Measurements from ENCODE around the gene PRSS16. TPM values are rescaled to one million over a fixed set of nuclear protein-coding genes. Genes with fewer than 3 reads are reported as not detected.
A peak's percentile ranks its signal among the peaks of the same experiment; 100 is the strongest.
"Not testable (repeated sequence)": the region's sequence is repeated elsewhere in the genome, so short reads cannot be mapped to it uniquely, and the experiment has no call there.

The PRSS16 gene
- total RNA-seq, 1 donor from 2014 or later: 29.8 TPM

DNA sequence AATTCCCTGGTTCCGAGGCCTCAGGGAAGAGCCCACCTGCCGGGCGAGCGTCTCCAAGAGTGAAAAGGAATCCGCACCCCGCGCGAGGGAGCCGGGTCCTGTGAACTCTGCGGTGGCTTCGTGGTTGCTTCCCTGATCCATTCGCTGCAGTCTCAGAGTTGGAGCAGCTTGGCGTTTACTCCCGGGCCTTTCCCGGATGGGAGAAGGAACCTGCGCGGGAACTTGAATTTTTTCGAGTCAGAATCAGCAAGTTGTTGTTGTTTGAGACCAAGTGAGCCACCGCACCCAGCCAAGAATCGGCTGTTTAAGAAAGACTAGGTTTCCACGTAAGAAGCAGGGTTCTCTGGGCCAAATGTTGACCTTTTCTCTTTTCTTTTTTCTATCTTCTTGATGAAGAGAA, 12.9 kb downstream of the PRSS16 start:
- no peak for TF ChIP-seq CTCF (IDR thresholded peaks at IDR 0.05; ENCODE audit: unreplicated experiment)
- Mint-ChIP-seq H3K4me1 (ENCODE audit: low read depth) (peaks cover 4% of the 10 kb centered on the region), H3K4me3 (ENCODE audit: low read depth) (peak overlapping the region; percentile 47), H3K36me3 (ENCODE audit: insufficient read depth) (peaks cover 3% of the 10 kb centered on the region), H3K9me3 (ENCODE audit: low read depth) (no peaks in the 10 kb centered on the region), H3K27me3 (peaks cover 34% of the 10 kb centered on the region), H3K27ac (peak overlapping the region; percentile 67)
- DNase-seq (ENCODE audit: low spot score, unreplicated experiment): no peak

- Mint-ChIP-seq H3K9me3 (ENCODE audit: low read depth) (no peaks in the 10 kb centered on the region), H3K27ac (peak overlapping the region; percentile 67), H3K36me3 (ENCODE audit: insufficient read depth) (no peaks in the 10 kb centered on the region), H3K27me3 (peaks cover 34% of the 10 kb centered on the region), H3K4me3 (ENCODE audit: low read depth) (peak overlapping the region; percentile 47), H3K4me1 (ENCODE audit: low read depth) (peaks cover 4% of the 10 kb centered on the region)
- TF ChIP-seq CTCF (IDR thresholded peaks at IDR 0.05; ENCODE audit: unreplicated experiment): no peak
- DNase-seq (ENCODE audit: low spot score, unreplicated experiment): no peak
Observed at GRCh38 chr6:27260836-27261375, 13.4 kb downstream of the PRSS16 start.

DNA sequence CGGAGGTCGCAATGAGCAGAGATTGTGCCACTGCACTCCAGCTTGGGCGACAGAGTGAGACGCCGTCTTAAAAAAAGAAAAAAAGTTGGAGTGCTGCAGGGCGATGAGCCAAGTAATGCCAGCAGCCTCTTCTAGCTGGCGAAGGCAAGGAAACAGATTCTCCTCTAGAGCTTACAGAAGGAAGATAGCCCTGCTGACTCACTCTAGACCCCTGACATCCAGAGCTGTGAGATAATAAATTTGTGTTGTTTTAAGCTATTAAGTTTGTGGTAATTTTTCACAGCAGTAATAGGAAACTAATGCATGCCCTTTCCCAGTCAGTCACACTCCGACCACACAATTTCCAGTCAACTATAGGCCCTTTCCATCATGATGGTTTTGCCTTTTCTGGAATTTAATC, 16.4 kb downstream of the PRSS16 start:
- no peaks in the 10 kb centered on the region for H3K9me3 Mint-ChIP-seq (ENCODE audit: low read depth)
- peaks cover 48% of the 10 kb centered on the region for H3K27me3 Mint-ChIP-seq
- DNase-seq (ENCODE audit: low spot score, unreplicated experiment): no peak
- no peak overlapping the region for H3K27ac Mint-ChIP-seq
- H3K4me1 Mint-ChIP-seq (ENCODE audit: low read depth): peaks cover 5% of the 10 kb centered on the region
- no peak for TF ChIP-seq CTCF (IDR thresholded peaks at IDR 0.05; ENCODE audit: unreplicated experiment)
- no peak overlapping the region for H3K4me3 Mint-ChIP-seq (ENCODE audit: low read depth)
- no peaks in the 10 kb centered on the region for H3K36me3 Mint-ChIP-seq (ENCODE audit: insufficient read depth)

- peaks cover 40% of the 10 kb centered on the region for H3K27me3 Mint-ChIP-seq
- H3K4me3 Mint-ChIP-seq (ENCODE audit: low read depth); DNase-seq (ENCODE audit: low spot score, unreplicated experiment): not testable (repeated sequence)
Observed at GRCh38 chr6:27267003-27267402, 19.5 kb downstream of the PRSS16 start.

DNA sequence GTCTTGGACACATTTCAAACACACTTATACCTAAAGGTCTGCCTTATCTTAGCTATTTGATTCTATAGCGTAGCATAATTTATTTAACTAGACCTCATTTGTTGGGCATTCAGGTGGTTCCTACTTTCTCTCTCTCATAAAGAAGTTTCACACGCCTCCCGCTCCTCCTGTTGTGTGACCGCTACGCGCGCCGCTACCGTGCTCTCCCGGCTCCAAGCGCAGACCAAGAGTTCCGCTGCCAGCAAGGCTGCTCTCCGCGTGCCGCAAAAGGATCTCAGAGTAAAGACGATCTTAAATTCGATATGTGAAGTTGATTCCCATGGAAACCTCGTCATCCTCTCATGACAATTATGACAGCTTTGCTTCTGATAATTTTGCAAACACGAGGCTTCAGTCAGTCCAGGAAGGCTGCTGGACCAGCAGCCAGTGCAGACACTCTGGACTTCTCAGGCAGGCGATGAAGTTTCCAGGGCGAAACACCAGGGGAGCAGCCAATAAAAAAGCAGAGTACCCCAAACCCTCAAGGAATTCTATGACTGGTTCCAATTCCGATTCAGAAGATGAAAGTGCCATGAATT, 20.4 kb downstream of the PRSS16 start:
- no peak for TF ChIP-seq CTCF (IDR thresholded peaks at IDR 0.05; ENCODE audit: unreplicated experiment)
- Mint-ChIP-seq H3K4me1 (ENCODE audit: low read depth) (peaks cover 1% of the 10 kb centered on the region), H3K4me3 (ENCODE audit: low read depth) (peak overlapping the region; percentile 14), H3K27ac (no peak overlapping the region), H3K9me3 (ENCODE audit: low read depth) (no peaks in the 10 kb centered on the region), H3K36me3 (ENCODE audit: insufficient read depth) (no peaks in the 10 kb centered on the region), H3K27me3 (peaks cover 44% of the 10 kb centered on the region)
- no peak for DNase-seq (ENCODE audit: low spot score, unreplicated experiment)

More at GRCh38 chr6:27267003-27267402, 19.5 kb downstream of the PRSS16 start:
- not testable (repeated sequence) for H3K4me1 Mint-ChIP-seq (ENCODE audit: low read depth); H3K36me3 Mint-ChIP-seq (ENCODE audit: insufficient read depth); H3K27ac Mint-ChIP-seq; H3K9me3 Mint-ChIP-seq (ENCODE audit: low read depth)

- H3K36me3 Mint-ChIP-seq (ENCODE audit: insufficient read depth): no peaks in the 10 kb centered on the region
- TF ChIP-seq CTCF (IDR thresholded peaks at IDR 0.05; ENCODE audit: unreplicated experiment): no peak
- H3K27me3 Mint-ChIP-seq: peaks cover 46% of the 10 kb centered on the region
- H3K4me3 Mint-ChIP-seq (ENCODE audit: low read depth): no peak overlapping the region
- no peak for DNase-seq (ENCODE audit: low spot score, unreplicated experiment)
- H3K27ac Mint-ChIP-seq: no peak overlapping the region
- peaks cover 1% of the 10 kb centered on the region for H3K4me1 Mint-ChIP-seq (ENCODE audit: low read depth)
- H3K9me3 Mint-ChIP-seq (ENCODE audit: low read depth): no peaks in the 10 kb centered on the region
Observed at GRCh38 chr6:27268803-27269202, 21.3 kb downstream of the PRSS16 start.
